ENCODE data around the gene SHF.

DNA sequence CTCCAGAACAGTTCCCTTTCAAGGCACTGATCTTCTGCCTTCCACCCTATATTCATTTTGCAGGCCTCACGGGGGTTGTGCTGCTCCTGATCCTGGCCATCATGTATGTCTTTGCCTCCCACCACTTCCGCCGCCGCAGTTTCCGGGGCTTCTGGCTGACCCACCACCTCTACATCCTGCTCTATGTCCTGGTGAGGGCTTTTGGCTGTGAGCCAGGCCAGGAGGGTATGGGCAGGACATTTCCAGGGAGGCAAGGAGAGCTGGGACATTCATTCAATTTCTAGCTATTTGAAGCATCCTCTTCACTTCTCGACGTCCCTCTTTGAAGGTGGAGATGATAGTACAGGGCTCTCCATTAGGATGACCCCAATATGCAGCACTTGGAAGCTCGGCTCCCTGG is 32.0 kb downstream of the SHF start:
- no peak for TF ChIP-seq CTCF (IDR thresholded peaks at IDR 0.05)
- TF ChIP-seq POLR2A (IDR thresholded peaks at IDR 0.05) = no peak
